ENCODE results near the gene DAP3.
"Not testable (repeated sequence)": the region's sequence is repeated elsewhere in the genome, so short reads cannot be mapped to it uniquely, and the experiment has no call there.

Gene DAP3

GRCh38 chr1:155719703-155720102 is 30.8 kb downstream of the DAP3 start:
- H3K27me3 ChIP-seq (replicated peaks; ENCODE audit: control insufficient read depth, insufficient read depth, low read length) = no peaks in the 10 kb centered on the region
- peaks cover 51% of the 10 kb centered on the region for H3K36me3 ChIP-seq (ENCODE audit: control insufficient read depth, insufficient read depth, low read length, severe bottlenecking)
- no peaks in the 10 kb centered on the region for H3K9me3 ChIP-seq (ENCODE audit: control insufficient read depth, low read length)
- no peaks in the 10 kb centered on the region for H3K4me1 ChIP-seq (ENCODE audit: control insufficient read depth, insufficient read depth, low read length)
- no peak for DNase-seq (ENCODE audit: low read depth)
- no peak overlapping the region for H3K9ac ChIP-seq (ENCODE audit: low read length)
- H3K4me3 ChIP-seq (ENCODE audit: low read length) = no peak overlapping the region

- Histone ChIP-seq H3K9ac (ENCODE audit: low read length) (no peak overlapping the region), H3K27me3 (replicated peaks; ENCODE audit: control insufficient read depth, insufficient read depth, low read length) (no peaks in the 10 kb centered on the region), H3K9me3 (ENCODE audit: control insufficient read depth, low read length) (no peaks in the 10 kb centered on the region), H3K4me3 (ENCODE audit: low read length) (no peak overlapping the region), H3K4me1 (ENCODE audit: control insufficient read depth, insufficient read depth, low read length) (no peaks in the 10 kb centered on the region), H3K36me3 (ENCODE audit: control insufficient read depth, insufficient read depth, low read length, severe bottlenecking) (peaks cover 45% of the 10 kb centered on the region)
- DNase-seq (ENCODE audit: low read depth) = no peak
Observed at GRCh38 chr1:155725142-155725541, 36.3 kb downstream of the DAP3 start.

GRCh38 chr1:155729031-155729898 is 40.4 kb downstream of the DAP3 start:
- H3K9me3 ChIP-seq (ENCODE audit: control insufficient read depth, low read length) = no peaks in the 10 kb centered on the region
- H3K9ac ChIP-seq (ENCODE audit: low read length) = peak overlapping the region; percentile 36
- H3K4me3 ChIP-seq (ENCODE audit: low read length) = no peak overlapping the region
- no peaks in the 10 kb centered on the region for H3K4me1 ChIP-seq (ENCODE audit: control insufficient read depth, insufficient read depth, low read length)
- peak; percentile 76 for DNase-seq (ENCODE audit: low read depth)
- peaks cover 63% of the 10 kb centered on the region for H3K36me3 ChIP-seq (ENCODE audit: control insufficient read depth, insufficient read depth, low read length, severe bottlenecking)
- H3K27me3 ChIP-seq (replicated peaks; ENCODE audit: control insufficient read depth, insufficient read depth, low read length) = no peaks in the 10 kb centered on the region

- no peak for DNase-seq (ENCODE audit: low read depth)
- H3K27me3 ChIP-seq (replicated peaks; ENCODE audit: control insufficient read depth, insufficient read depth, low read length) = no peaks in the 10 kb centered on the region
- peaks cover 5% of the 10 kb centered on the region for H3K4me1 ChIP-seq (ENCODE audit: control insufficient read depth, insufficient read depth, low read length)
- no peak overlapping the region for H3K4me3 ChIP-seq (ENCODE audit: low read length)
- no peak overlapping the region for H3K9ac ChIP-seq (ENCODE audit: low read length)
- no peaks in the 10 kb centered on the region for H3K9me3 ChIP-seq (ENCODE audit: control insufficient read depth, low read length)
- peaks cover 31% of the 10 kb centered on the region for H3K36me3 ChIP-seq (ENCODE audit: control insufficient read depth, insufficient read depth, low read length, severe bottlenecking)
Observed at GRCh38 chr1:155740995-155741394, 52.1 kb downstream of the DAP3 start.

GRCh38 chr1:155741908-155742307 is 53.0 kb downstream of the DAP3 start:
- H3K4me3 ChIP-seq (ENCODE audit: low read length) = no peak overlapping the region
- H3K27me3 ChIP-seq (replicated peaks; ENCODE audit: control insufficient read depth, insufficient read depth, low read length) = no peaks in the 10 kb centered on the region
- H3K4me1 ChIP-seq (ENCODE audit: control insufficient read depth, insufficient read depth, low read length) = peaks cover 5% of the 10 kb centered on the region
- H3K36me3 ChIP-seq (ENCODE audit: control insufficient read depth, insufficient read depth, low read length, severe bottlenecking) = peaks cover 22% of the 10 kb centered on the region
- H3K9ac ChIP-seq (ENCODE audit: low read length) = no peak overlapping the region
- H3K9me3 ChIP-seq (ENCODE audit: control insufficient read depth, low read length) = no peaks in the 10 kb centered on the region
- no peak for DNase-seq (ENCODE audit: low read depth)

- Histone ChIP-seq H3K27me3 (replicated peaks; ENCODE audit: control insufficient read depth, insufficient read depth, low read length) (no peaks in the 10 kb centered on the region), H3K9ac (ENCODE audit: low read length) (peak overlapping the region; percentile 96), H3K4me3 (ENCODE audit: low read length) (peak overlapping the region; percentile 98), H3K36me3 (ENCODE audit: control insufficient read depth, insufficient read depth, low read length, severe bottlenecking) (peaks cover 9% of the 10 kb centered on the region), H3K9me3 (ENCODE audit: control insufficient read depth, low read length) (no peaks in the 10 kb centered on the region), H3K4me1 (ENCODE audit: control insufficient read depth, insufficient read depth, low read length) (peaks cover 11% of the 10 kb centered on the region)
- DNase-seq (ENCODE audit: low read depth) = no peak
Observed at GRCh38 chr1:155744711-155745283, 55.9 kb downstream of the DAP3 start.

- Histone ChIP-seq H3K4me1 (ENCODE audit: control insufficient read depth, insufficient read depth, low read length) (peaks cover 11% of the 10 kb centered on the region), H3K9ac (ENCODE audit: low read length) (peak overlapping the region; percentile 96), H3K4me3 (ENCODE audit: low read length) (peak overlapping the region; percentile 98)
- DNase-seq (ENCODE audit: low read depth) = peak; percentile 99
- H3K27me3 ChIP-seq (replicated peaks; ENCODE audit: control insufficient read depth, insufficient read depth, low read length); H3K9me3 ChIP-seq (ENCODE audit: control insufficient read depth, low read length); H3K36me3 ChIP-seq (ENCODE audit: control insufficient read depth, insufficient read depth, low read length, severe bottlenecking): not testable (repeated sequence)
Observed at GRCh38 chr1:155745284-155746228, 56.7 kb downstream of the DAP3 start.

- not testable (repeated sequence) for H3K9ac ChIP-seq (ENCODE audit: low read length); H3K27me3 ChIP-seq (replicated peaks; ENCODE audit: control insufficient read depth, insufficient read depth, low read length); H3K4me3 ChIP-seq (ENCODE audit: low read length); DNase-seq (ENCODE audit: low read depth); H3K9me3 ChIP-seq (ENCODE audit: control insufficient read depth, low read length)
- H3K4me1 ChIP-seq (ENCODE audit: control insufficient read depth, insufficient read depth, low read length) = peaks cover 11% of the 10 kb centered on the region
- peaks cover 24% of the 10 kb centered on the region for H3K36me3 ChIP-seq (ENCODE audit: control insufficient read depth, insufficient read depth, low read length, severe bottlenecking)
Observed at GRCh38 chr1:155747586-155747985, 58.7 kb downstream of the DAP3 start.

GRCh38 chr1:155748141-155748540 is 59.2 kb downstream of the DAP3 start:
- H3K4me1 ChIP-seq (ENCODE audit: control insufficient read depth, insufficient read depth, low read length) = peaks cover 11% of the 10 kb centered on the region

GRCh38 chr1:155759017-155759416 is 70.1 kb downstream of the DAP3 start:
- H3K27me3 ChIP-seq (replicated peaks; ENCODE audit: control insufficient read depth, insufficient read depth, low read length); H3K4me3 ChIP-seq (ENCODE audit: low read length); H3K9me3 ChIP-seq (ENCODE audit: control insufficient read depth, low read length); DNase-seq (ENCODE audit: low read depth); H3K9ac ChIP-seq (ENCODE audit: low read length): not testable (repeated sequence)
- H3K4me1 ChIP-seq (ENCODE audit: control insufficient read depth, insufficient read depth, low read length) = peaks cover 11% of the 10 kb centered on the region
- H3K36me3 ChIP-seq (ENCODE audit: control insufficient read depth, insufficient read depth, low read length, severe bottlenecking) = peaks cover 65% of the 10 kb centered on the region

More at GRCh38 chr1:155748141-155748540, 59.2 kb downstream of the DAP3 start:
- not testable (repeated sequence) for H3K9ac ChIP-seq (ENCODE audit: low read length); H3K4me3 ChIP-seq (ENCODE audit: low read length); H3K27me3 ChIP-seq (replicated peaks; ENCODE audit: control insufficient read depth, insufficient read depth, low read length); DNase-seq (ENCODE audit: low read depth); H3K9me3 ChIP-seq (ENCODE audit: control insufficient read depth, low read length)
- H3K36me3 ChIP-seq (ENCODE audit: control insufficient read depth, insufficient read depth, low read length, severe bottlenecking) = peaks cover 30% of the 10 kb centered on the region

Data from adipocyte (in vitro differentiated cells).